DMS79 treated with DMSO at 0.1 percent for 48 hours (cell line): ENCODE results near the gene BTD.
"Not testable (repeated sequence)": the region's sequence is repeated elsewhere in the genome, so short reads cannot be mapped to it uniquely, and the experiment has no call there.

Experiments used
- DNase-seq: peaks from one replicate; lab custom pipeline; 2025; lab: John Stamatoyannopoulos, UW

The BTD gene

DNA sequence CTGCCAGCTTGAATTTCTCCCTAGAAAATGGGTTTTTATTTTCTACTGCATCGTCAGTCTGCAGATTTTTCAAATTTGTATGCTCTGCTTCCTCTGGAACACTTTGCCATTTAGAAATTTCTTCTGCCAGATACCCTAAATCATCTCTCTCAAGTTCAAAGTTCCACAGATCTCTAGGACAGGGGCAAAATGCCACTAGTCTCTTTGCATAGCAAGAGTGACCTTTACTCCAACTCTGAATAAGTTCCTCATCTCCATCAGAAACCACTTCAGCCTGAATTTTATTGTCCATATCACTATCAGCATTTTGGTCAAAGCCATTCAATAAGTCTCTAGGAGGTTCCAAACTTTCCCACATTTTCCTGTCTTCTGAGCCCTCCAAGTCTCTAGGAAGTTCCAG, 3.0 kb downstream of the BTD start:
- not testable (repeated sequence) for DNase-seq

DNA sequence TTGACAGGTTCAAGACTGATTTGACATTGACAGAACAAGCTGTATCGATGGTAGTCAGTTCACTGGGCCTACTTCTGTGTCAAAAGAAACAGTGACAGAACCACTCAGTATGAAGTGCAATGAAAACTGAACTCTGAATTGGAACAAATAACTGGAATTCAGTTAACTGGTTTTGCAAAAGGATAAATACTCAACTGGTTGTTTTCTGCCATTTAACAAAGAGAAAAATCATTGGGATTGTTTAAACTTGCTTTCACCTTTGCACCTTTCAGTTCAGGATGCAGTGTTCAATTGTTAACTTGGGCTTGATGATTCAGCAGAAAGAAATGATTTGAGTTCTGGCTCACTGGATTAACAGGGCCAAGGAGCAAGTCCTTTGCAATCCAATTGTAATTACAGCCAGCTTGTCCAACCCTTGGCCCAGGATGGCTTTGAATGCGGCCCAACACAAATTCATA, 4.9 kb downstream of the BTD start:
- no peak for DNase-seq

DNA sequence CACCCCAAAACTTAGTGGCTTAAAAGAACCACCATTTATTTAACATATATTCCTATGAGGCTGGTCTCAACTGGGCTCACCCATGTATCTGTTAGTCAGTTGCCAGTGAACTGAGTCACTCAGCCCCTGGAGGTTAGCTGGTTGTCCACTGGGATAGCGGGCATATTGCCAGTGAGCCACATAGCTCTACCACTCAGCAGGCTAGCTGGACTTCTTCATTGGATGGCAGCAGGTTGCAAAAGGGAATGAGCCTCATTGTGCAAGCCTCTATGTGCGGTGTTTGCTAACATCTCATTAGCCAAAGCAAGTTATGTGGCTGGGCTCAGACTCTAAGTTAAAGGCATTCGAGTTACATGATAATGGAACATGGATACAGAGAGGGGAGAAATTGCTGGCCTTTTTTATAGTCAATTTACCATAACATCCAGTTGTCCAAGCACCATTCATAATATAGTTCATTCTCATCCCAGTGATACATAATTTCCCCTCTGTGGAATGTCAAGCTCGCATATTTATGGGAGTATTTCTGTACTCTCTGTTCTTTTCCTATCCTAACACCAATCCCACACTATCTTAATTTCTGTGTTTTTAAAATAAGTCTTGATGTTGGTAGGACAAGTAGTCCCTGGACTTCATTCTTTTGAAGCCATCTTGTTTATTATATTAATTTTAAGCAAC, 8.7 kb downstream of the BTD start:
- no peak for DNase-seq

DNA sequence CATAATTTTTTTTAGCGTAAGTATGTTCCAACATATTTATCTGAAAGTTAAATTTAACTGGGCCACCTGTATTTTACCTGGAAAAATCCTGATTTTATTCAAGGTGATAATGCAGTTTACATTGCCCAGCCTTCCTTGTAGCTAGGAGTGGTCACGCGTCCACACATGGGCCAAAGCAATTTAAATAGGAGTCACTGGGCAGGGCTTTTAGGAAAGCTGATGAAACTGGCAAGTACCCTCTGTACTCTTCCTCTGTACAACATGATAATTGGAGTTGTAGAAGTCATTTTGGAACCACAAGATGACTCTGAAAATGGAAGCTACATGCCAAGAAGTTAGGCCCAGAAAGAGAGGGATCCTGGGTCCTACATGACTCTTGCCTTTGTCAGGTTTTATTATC, 9.5 kb downstream of the BTD start:
- DNase-seq: no peak

DNA sequence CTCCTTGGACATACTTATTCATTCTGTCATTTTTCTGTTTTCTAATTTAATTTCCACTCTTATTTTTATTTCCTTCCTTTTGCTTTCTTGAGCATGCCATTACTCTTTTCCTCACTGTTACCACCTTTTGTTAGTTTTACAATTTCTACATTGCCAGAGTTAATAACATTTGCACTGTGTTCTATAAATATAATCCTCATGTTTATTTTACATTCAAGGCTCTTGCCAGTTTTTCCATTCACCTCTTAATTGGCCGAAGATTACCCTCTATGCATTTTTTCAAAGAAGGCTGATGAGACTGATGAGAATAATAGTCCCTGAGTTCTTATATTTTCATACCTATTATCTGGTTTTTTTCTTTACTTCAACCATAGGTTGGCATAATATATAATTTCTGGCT, 10.5 kb downstream of the BTD start:
- DNase-seq: no peak

DNA sequence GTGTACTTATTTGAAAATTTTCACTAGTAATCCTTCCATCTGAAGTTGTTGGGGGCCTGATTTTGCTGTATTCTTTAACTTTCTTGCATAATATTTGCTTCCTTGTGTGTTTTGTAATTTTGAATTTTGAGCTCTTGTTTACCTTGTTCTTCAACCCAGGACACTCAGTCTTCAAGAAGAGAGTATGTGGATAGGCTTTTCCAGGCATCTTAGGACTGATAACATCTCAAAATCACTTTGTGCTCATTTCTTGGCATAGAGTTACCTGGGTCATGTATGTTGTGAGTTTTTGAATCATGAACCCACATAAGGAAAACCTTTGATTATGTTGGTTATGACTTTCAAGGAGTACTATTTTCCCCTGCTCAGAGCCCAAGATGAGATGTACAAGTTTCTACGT, 13.4 kb downstream of the BTD start:
- DNase-seq: no peak

DNA sequence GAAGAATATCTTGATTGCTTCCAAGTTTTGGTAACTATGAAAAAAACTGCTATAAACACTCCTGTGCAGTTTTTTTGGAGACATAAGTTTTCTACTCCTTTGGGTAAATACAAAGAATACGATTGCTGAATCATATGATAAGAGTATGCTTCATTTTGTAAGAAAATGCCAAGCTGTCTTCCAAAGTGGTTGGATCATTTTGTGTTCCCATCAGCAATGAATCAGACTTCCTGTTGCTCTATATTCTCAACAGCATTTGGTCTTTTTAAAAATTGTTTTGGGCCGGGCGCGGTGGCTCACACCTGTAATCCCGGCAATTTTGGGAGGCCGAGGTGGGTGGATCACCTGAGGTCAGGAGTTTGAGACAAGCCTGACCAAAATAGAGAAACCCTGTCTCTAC, 14.5 kb downstream of the BTD start:
- DNase-seq: no peak

DNA sequence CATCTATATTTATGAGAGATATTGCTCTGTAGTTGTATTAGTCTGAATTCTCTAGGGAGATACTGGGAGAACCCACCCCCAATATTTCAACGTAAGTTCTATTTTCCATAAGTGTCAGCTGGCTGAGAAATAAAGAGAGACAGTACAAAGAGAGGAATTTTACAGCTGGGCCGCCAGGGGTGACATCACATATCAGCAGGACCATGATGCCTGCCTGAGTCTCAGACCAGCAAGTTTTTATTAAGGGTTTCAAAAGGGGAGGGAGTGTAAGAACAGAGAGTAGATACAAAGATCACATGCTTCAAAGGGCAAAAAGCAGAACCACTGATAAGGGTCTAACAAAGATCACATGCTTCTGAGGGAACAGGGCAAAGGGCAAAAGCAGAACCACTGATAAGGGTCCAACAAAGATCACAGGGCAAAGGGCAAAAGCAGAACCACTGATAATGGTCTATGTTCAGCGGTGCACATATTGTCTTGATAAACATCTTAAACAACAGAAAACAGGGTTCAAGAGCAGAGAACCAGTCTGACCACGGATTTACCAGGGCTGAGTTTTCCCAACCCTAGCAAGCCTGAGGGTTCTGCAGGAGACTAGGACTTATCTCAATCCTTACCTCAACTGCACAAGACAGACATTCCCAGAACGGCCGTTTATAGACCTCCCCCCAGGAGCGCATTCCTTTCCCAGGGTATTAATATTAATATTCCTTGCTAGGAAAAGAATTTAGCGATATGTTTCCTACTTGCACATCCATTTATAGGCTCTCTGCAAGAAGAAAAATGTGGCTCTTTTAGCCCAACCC, 18.3 kb downstream of the BTD start:
- not testable (repeated sequence) for DNase-seq

DNA sequence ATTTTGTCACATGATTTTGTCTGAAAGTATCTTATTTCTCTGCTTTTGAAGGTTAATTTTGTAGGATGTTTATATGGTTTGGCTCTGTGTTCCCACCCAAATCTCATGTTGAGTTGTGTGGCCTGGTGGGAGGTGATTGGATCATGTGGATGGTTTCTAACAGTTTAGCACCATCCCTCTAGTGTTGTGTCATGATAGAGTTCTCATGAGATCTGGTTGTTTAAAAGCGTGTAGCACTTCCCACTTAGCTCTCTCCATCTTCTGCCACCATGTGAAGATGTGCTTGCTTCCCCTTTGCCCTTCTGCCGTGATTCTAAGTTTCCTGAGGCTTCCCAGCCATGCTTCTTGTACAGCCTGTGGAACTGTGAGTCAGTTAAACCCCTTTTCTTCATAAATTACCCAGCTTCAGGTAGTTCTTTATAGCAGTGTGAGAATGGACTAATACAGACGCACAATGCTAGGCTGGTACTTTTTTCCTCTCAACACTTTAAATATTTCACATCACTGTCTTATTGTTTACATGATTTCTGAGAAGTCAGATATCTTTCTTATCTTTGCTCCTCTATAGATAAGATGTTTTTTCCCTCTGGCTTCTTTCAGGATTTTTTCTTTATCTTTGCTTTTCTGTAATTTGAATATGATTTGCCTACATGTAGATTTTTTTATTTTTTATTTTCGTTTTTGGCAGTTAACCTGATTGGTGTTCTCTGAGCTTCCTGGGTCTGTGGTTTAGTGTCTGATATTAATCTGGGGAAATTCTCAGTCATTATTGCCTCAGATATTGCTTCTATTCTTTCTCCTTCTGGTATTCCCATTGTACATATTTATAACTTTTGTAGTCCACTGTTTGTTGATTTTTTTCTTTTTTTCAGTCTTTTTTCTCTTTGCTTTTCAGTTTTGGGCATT, 22.2 kb downstream of the BTD start:
- no peak for DNase-seq

DNA sequence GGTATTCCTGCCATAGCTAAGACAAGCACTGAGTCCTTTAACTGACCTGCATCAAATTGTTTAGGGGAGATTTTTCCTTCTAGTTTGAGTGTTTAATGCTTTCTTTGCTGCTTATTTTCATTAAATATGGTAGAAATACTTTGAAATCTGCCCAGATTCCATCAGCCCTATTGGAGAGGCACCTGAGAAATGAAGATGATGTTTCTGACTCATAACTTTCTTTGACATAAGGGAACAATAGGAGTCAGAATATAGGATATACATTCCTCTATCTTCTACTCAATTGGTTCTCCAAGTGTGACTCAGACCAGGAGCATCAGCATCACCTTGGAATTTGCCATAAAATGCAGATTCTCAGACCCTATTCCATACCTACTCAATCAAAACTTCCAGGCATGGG, 27.4 kb downstream of the BTD start:
- DNase-seq: no peak

DNA sequence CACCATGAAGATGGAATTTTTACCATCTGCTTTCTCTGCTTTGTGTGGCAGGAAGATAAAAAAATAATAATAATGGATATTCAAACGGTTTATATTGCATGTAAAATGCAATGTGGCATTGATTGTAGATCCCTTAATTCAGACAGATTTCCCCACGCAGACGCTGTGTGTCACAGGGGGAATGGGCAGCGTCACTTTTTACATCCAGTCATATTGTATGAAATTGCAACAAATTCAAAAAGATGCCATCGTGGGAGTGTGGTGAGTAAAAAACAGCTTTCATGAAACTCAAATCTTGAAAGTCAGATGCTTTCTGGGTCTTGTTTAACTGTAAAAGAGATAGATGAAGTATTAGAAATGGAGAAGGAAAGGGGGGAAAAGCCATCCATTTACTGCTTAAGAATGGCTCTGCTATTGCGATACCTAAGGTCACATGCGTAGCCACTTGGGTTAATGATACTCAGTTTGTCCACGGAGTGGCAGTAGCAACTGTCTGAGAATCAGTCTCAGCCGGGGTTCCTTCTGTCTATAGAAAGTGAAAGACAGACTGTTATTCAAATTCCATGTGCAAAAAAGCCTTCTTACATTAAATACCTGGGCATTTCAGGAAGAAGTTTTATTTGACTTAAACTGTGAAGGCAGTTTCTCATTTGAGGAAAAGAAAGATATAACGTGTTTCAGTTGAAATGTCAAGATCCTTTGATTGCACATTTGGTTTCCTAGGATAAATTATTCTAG, 28.5 kb downstream of the BTD start:
- no peak for DNase-seq

DNA sequence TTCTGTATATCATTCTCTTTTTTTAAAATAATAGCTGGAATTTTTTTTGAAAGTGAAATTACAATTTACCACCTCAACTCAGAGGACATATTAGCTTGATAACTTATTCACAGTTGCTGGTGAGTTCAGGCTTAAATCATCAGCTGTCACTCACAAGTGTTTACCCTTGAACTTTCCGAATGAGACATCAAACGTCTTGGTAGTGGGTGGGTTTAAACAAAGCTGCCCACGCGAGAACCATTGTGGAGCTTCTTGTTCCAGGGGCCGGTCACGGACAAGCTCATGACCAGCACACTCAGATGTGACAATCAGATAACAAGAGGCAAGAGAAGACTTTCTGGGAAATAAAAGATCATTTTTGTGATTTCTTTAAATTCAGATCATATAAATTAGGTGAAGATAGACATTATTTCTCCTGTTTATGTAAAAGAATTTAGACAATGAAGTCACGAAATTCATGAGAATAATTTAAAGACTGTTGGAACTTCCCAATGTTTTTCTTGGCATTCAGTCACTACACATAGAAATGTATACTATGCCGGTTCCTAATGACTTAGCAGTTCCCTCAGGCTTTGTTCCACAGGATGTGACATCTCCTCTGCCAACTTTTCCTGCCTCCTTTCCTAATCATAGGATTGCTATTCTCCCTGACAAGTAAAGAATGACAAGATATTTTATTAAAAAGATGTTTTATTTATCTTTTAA, 29.3 kb downstream of the BTD start:
- DNase-seq: no peak

DNA sequence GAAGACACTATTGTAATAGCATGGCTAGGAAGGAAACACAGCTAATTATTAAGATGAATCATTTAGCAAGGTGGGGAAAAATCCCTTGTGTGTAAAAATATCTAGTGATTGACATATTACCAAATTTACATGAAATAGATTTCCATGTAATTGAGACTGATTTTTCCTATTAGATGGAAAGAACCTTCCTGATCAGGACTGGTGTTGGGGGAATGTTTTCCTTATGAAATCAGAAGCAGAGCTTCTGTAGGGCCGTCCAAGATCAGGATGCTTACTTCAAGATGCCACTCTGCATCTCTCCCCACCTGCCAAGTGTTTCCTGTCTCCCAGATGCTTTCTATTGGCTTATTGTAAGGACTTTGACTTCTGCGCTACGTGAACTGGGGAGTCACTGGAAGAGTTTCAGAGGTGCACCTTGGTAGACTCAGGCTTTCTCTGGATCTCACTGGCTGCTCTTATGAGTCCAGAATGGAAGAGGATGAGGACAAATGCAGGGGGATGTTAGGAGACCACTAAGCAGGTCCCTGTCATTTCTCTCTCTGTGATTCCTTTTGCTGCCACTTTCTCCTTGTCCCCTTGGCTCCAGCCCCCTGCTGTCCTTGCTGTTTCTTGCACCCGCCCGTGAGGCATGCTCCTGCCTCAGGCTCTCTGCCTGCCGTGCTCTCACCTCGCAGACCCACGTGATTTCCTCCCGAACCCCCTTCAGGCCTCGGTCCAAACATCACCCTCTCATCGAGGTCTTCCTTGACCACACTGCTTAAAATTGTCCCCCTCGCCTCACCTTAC, 30.1 kb downstream of the BTD start:
- no peak for DNase-seq

DNA sequence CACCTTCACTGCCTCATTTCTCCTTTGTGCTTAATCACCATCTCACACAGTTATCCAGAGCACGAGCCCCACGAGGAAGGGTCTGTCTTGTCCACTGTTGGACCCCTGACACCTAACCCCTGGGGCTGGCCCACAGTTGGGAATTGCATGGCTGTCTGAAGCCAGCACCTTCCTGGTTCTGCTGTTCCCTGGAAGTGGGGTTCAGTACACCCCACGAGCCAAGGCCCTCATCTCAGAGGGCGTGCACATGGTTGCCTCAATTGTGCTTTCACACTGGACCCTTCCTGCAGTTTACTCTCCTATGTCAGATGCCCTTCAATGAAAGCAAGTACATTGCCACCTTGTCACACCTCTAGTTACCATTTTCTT, 30.7 kb downstream of the BTD start:
- no peak for DNase-seq

DNA sequence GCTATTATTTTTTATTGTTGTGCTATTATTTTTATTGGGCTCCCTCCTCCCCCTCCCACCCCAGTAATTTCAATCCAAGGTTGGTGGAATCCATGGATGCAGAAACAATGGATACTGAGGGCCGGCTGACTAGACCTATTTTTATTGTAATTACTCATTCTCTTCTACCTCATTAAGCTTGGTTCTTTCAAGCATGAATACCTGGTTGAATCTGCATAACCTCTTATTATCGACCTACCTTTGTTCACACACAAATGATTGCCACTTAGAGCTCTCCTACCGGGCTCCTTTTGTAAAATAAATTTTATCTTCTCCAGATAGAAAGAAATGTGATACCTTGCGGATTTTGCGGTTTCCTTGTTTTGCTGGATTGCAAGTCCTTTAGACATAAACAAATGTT, 31.6 kb downstream of the BTD start:
- peak; percentile 62 for DNase-seq

DNA sequence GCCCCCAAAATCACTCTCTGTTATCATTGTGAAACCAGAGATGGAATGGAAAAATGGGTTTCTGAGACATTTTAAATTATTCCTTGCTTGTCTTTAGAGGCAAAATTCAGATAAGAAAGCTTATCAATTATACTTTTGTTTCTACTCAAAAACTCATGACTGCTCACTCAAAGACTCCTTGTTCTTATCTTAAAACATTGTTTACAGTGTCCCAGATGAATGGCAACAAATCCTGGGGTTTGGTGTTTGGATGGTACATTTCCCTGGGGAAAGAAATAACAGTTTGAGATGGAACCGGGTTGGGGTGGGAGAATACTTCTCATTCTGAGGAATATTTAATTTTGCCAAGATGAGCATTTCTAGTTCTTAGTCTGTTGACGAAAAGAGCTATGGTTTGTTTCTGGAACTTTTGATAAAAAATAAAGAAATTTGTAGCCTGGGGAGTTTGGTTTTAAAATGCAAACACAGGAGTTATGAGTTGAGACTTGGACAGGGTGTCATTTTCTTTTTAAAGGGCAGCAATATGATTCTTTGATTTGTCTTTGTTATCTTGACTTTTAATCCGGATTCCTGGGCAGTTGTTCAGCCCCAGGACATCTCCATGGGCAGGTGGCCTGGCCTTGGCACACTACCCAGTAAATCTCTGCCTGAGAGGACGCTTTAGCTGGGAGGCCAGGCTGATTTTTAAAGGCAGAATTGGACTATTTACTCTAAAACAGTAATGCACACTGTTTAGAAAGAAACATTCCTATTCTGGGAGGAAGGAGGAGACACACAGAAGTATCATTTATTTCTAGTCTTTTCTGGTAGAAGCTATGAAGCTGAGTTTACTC, 32.4 kb downstream of the BTD start:
- DNase-seq: no peak

DNA sequence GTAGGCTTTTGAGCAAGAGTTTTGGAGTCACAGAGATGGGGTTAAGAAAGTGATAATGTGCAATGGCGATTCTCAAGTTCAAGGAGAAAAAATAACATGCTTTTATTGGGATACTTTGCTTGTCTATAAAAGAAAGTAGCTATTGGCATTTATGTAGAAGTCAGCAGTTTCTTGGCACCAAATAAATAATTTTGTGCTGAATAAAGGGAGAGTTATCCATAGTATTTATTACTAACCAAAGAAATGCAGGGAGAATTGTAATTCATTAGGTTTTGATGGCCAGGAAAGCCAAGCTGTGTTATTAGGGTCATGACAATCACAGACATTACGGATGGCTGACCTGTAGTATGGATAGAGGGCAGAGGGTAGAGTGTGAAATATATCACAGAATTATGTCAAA, 33.1 kb downstream of the BTD start:
- DNase-seq: no peak

DNA sequence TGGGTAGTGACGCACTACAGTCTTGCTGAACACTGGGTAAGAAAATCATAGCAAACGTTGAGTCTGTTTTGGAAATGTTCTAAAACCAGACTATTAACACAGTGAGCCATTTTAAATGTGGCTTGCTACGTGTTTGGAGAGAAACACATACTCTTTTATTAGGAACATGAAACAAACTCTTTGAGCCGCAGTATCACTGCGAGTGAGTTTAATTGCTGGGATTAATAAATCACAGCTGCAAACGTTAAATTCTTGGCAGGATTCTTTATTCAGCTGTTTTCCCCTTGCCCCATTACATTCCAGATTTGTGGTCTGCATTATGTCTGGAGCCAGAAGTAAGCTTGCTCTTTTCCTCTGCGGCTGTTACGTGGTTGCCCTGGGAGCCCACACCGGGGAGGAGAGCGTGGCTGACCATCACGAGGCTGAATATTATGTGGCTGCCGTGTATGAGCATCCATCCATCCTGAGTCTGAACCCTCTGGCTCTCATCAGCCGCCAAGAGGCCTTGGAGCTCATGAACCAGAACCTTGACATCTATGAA, 33.6 kb downstream of the BTD start:
- no peak for DNase-seq

DNA sequence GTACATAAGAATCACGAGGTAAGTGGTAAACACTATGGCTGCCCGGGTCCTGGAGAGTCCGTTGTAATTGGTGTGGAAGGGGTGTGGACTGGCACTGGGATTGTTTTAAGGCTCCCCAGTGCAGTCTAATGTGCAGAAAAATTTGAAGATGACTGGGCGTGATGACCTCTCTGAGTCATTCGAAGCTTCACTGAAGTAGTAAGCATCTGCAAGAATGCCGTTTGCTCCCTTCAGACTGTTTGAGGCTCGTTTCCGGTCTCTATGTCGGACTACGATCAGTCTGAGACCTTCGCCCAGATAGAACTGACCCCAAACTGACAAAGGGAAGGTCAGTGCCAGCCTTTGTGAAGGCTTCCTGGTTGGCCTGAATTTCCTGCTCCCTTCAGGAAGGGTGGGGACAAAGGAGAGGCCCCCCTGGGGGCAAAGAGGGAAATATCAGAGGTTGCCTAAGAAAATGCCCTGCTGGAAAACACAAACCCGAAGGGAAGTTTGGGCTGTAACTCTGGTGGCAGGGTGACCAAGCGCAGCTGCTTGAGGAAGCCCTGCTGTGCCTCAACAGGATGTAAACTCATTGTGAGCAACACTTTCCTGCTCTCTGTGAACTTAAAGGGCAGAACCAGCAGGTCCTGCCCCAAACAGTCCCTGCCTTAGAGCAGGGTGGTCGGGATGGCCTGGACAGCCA, 34.6 kb downstream of the BTD start:
- no peak for DNase-seq
